IPS-18c (cell line): ENCODE measurements around the gene TMEM184B.
"Not testable (repeated sequence)": the region's sequence is repeated elsewhere in the genome, so short reads cannot be mapped to it uniquely, and the experiment has no call there.

Experiments used
- H3K4me3 ChIP-seq: 2 replicates; pipeline ENCODE4 v1.7.0; 2013; ENCODE audit warnings: low read depth, mild to moderate bottlenecking, low read length, moderate library complexity; ENCODE audit not compliant: insufficient read depth
- H3K9me3 ChIP-seq: one replicate; pipeline ENCODE4 v1.6.1; 2013; ENCODE audit warnings: mild to moderate bottlenecking, low read length, moderate library complexity; ENCODE audit not compliant: control insufficient read depth, insufficient read depth

TMEM184B gene

GRCh38 chr22:38243007-38243765 is 29.6 kb downstream of the TMEM184B start:
- H3K4me3 ChIP-seq, result no peak overlapping the region
- peaks cover 2% of the 10 kb centered on the region for H3K9me3 ChIP-seq

GRCh38 chr22:38240734-38241252 is 32.0 kb downstream of the TMEM184B start:
- Histone ChIP-seq H3K4me3 (no peak overlapping the region), H3K9me3 (peaks cover 2% of the 10 kb centered on the region)

DNA sequence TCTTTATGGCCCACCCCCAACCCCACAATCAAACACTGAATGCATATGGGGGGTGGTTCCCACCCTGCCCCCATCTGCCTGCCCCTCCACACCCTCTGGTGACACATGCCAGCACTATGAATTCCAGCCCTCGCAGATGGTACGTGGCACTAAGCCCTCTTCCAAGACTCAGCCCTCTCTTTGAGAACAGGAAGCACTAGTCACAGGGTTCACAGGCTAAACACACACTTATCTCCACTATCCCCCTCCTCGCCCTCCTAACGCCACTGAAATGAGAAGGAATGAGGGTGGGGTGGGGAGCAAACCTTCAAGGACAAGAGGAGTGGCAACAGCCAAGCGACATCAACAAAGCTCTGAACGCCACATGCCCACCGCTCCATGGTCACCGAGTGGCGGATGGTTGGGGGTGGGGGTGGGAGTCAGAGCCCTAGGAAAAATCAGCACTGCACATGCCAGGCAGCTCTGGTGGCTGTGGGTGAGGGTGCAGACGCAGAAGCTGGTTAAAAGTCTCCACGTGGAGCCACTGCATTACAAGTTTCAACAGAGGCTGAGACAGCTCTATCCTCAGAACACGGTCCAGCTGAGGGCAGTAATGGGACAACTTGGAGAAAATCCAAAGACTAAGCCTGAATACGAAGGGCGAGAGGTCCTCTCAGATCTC is 33.6 kb downstream of the TMEM184B start:
- H3K4me3 ChIP-seq, result no peak overlapping the region; the same call in 1 of the 2 replicates
- H3K9me3 ChIP-seq, result peaks cover 2% of the 10 kb centered on the region

DNA sequence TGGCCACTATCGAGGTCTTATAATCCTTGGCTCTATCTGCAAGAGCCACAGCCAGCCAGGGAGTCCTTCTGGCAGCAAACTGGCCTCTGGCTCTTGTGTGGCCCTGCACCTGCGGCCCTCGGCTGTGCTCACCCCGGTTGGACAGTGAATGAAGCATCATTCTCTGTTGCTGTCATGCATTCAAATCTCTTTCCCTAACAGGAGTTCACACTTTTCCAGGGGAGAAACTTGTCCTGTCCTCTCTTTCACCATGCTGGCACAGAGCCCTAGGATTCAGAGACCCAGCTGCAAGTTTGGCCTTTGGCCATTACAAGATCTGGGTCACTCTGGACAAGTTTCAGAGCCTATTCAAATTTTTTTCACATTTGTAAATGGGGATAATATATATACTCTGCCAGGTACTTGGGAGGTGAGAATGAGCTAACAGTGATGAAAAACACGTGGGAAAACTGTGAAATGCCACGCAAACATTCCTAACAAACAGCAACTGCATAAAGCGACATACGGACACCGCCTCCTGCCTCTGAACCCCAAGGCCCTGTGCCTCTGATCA is 34.2 kb downstream of the TMEM184B start:
- Histone ChIP-seq H3K4me3 (no peak overlapping the region), H3K9me3 (peaks cover 2% of the 10 kb centered on the region)

DNA sequence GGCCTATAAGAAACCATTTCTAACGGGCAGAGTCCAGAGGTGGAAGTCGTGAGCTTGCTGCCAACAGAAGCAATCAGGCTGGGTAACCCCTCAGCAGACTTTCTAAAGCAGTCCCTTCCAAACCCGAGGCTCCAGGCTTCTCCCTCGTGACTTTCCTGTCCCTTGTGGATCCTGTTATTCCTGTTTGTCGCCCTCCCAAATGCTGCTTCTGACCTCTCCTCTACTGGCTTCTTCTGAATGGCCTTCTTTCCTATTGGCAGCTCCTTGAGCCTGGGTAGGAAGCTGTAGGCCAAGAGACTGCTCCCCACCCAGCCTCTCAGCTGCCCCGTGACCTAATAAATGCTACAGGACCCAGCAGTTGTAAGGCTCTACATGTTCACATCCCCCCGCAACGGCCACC is 36.0 kb downstream of the TMEM184B start:
- no peak overlapping the region for H3K4me3 ChIP-seq

GRCh38 chr22:38235240-38235850 is 37.5 kb downstream of the TMEM184B start:
- no peak overlapping the region for H3K4me3 ChIP-seq
- peaks cover 2% of the 10 kb centered on the region for H3K9me3 ChIP-seq

More for the DNA sequence above, 36.0 kb downstream of the TMEM184B start:
- H3K9me3 ChIP-seq, result peaks cover 2% of the 10 kb centered on the region

GRCh38 chr22:38233856-38234255 is 39.0 kb downstream of the TMEM184B start:
- H3K9me3 ChIP-seq, H3K4me3 ChIP-seq: not testable (repeated sequence)

DNA sequence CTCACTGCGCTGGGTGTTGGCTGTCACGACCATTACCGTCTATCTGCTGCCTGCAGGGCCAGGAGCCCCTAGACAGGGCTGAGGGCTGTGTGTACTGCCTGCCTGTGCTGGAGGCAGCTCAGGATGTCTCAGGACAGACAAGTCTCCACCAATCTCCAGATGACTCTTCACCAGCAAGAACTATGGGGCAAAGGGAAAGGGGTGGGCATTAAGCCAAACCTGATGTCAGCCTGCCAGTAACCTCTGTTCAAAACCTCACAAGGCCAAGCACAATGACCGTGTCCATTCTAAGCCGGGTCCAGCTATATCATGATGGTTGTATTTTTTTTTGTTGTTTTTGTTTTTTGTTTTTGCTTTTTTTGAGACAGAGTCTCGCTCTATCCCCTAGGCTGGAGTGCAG is 39.4 kb downstream of the TMEM184B start:
- no peaks in the 10 kb centered on the region for H3K9me3 ChIP-seq

DNA sequence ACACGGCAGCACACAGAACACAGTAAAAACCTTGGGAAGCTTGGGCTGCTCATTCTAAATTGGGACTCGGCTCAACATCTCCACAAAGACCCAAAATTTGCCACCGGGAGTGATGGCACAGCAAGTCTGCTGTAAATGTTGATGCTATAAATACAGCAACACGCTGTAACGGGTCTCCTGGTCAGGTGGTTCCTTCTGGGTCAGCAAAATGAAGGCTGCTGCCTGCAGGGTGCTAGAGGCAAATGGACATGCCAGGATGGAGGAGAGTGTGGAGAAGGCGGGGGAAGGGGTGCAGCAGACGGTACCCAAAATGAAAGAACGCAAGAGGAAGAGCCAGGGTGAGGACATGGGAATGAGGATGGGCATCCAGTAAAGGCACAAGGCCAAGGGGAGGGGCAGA is 40.6 kb downstream of the TMEM184B start:
- no peaks in the 10 kb centered on the region for H3K9me3 ChIP-seq
- H3K4me3 ChIP-seq, result no peak overlapping the region

More for the DNA sequence above, 39.4 kb downstream of the TMEM184B start:
- H3K4me3 ChIP-seq, result no peak overlapping the region

DNA sequence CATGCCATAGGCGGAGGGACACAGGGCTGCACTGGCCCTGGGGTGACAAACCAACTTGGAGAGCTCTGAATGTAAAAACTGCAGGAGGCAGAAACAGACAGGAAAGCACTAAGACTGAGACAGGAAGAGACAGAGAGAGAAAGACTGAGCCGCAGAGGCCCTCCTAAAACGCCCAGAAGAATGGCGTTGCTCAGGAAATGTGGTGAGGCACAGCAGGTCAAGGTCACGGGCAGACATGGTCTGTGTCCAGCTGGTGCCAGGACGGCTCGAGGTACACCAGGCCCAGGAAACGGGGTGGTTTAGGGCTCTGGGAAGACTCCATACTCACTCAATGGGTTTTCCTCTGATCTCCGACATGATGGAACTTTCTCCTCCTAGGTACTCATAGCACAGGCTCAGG is 41.9 kb downstream of the TMEM184B start:
- H3K4me3 ChIP-seq, result no peak overlapping the region
- no peaks in the 10 kb centered on the region for H3K9me3 ChIP-seq

GRCh38 chr22:38230108-38230825 is 42.5 kb downstream of the TMEM184B start:
- Histone ChIP-seq H3K4me3 (no peak overlapping the region), H3K9me3 (no peaks in the 10 kb centered on the region)

DNA sequence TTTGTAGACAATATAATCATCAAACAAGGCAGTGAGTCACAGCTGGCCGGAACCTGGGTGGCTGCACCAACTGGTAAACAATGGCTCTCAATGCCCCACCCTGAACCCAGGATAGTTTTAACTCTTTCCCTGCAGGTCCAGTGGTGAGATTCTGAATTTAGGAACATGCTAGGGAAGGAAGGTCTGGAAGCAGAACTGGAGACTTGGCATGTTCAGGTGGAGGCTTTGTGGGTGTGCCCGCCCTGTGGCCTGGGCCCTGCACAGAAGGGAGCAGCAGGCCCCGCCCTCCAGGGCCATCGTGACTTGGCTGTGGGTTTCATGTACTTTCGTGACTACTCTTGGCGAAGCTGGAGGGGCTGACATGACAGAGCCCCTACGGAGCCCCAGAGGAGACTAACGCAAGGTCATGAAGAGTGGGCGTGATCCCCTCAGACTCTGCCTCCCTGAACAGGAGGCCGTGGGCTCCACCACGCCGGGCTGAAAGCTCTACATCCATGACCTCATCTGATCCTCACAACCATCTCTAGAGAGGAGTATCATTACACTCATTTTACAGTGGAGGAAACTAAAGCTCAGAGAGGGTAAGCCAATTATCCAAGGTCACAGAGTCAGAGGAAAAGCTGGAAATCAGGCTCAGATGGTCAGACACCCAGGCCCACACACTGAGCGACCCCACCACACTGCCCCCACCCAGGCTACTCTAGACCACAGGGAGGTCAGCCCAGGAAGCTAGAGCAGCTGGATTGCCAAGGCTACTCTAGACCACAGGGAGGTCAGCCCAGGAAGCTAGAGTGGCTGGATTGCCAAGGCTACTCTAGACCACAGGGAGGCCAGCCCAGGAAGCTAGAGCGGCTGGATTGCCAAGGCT is 43.7 kb downstream of the TMEM184B start:
- no peaks in the 10 kb centered on the region for H3K9me3 ChIP-seq

GRCh38 chr22:38228326-38228872 is 44.4 kb downstream of the TMEM184B start:
- Histone ChIP-seq H3K4me3 (no peak overlapping the region), H3K9me3 (no peaks in the 10 kb centered on the region)

More for the DNA sequence above, 43.7 kb downstream of the TMEM184B start:
- H3K4me3 ChIP-seq, result no peak overlapping the region

DNA sequence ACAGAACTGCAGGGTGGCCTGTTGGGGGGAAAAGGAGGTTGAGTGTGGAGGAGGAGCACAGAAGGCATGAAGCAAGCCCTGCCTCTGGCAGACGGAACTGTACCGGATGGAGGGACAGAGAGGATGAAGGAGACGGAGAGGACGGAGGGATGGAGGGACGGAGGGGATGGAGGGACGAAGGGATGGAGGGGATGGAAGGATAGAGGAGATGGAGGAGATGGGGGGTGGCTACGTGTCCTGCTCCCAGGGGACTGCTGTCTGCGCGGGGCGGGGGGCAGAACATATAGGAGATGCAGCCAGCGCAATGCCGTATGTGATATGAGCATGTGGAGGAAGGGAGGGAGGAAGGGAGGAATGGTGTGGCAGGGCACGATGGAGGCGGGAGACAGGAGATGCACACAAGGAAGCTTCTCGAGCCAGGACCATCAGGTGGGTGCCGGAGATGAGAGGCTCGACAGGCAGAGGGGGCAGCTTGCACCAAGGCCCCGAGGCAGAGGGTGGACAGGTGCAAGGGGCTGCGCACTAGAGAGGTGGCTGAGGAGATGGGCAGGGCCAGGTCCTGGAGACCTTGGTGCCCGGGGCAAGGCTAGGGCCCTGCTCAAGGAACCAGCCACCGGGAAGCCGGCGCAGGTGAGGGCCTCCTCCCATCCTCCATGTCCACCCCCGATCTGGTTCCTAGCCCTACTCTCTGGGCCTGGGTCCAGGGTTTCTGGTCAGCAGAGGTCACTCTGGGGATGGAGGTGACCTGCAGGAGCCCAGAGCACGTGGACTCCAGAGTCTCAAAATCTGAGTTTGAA is 45.8 kb downstream of the TMEM184B start:
- Histone ChIP-seq H3K4me3 (no peak overlapping the region), H3K9me3 (no peaks in the 10 kb centered on the region)

- no peak overlapping the region for H3K4me3 ChIP-seq
- no peaks in the 10 kb centered on the region for H3K9me3 ChIP-seq
Observed at GRCh38 chr22:38223289-38223960, 49.4 kb downstream of the TMEM184B start.
